Stimulated activated naive CD8-positive, alpha-beta T cell treated with anti-CD3 and anti-CD28 coated beads, Interleukin-15, Interleukin-2, amounts not matched to agents 100 ng/mL and 50 ng/mL, for 24 hours (primary cell): ENCODE data around the gene INO80.

Source experiments
- H3K27ac Mint-ChIP-seq: one replicate; pipeline ENCODE4 v1.8.0; 2021; ENCODE audit warnings: mild to moderate bottlenecking, mixed read lengths
- H3K27me3 Mint-ChIP-seq: one replicate; pipeline ENCODE4 v1.8.0; 2021; ENCODE audit warnings: mixed read lengths
- H3K36me3 Mint-ChIP-seq: one replicate; pipeline ENCODE4 v1.8.0; 2021; ENCODE audit warnings: low read depth, mixed read lengths
- H3K4me1 Mint-ChIP-seq: one replicate; pipeline ENCODE4 v1.8.0; 2021; ENCODE audit warnings: low read depth, mixed read lengths
- H3K4me3 Mint-ChIP-seq: one replicate; pipeline ENCODE4 v1.8.0; 2021; ENCODE audit warnings: mild to moderate bottlenecking, mixed read lengths
- H3K9me3 Mint-ChIP-seq: one replicate; pipeline ENCODE4 v1.8.0; 2021; ENCODE audit warnings: mixed read lengths

The INO80 gene

GRCh38 chr15:41013691-41014414, 102.2 kb downstream of the INO80 start:
- Mint-ChIP-seq H3K27me3 (no peaks in the 10 kb centered on the region), H3K9me3 (no peaks in the 10 kb centered on the region), H3K36me3 (peaks cover 52% of the 10 kb centered on the region), H3K27ac (no peak overlapping the region), H3K4me1 (peaks cover 4% of the 10 kb centered on the region), H3K4me3 (no peak overlapping the region)

GRCh38 chr15:41011055-41011815, 104.8 kb downstream of the INO80 start:
- Mint-ChIP-seq H3K9me3 (no peaks in the 10 kb centered on the region), H3K4me1 (peaks cover 4% of the 10 kb centered on the region), H3K27ac (no peak overlapping the region), H3K27me3 (no peaks in the 10 kb centered on the region), H3K4me3 (no peak overlapping the region), H3K36me3 (peaks cover 57% of the 10 kb centered on the region)

GRCh38 chr15:41010345-41010744, 105.7 kb downstream of the INO80 start:
- no peak overlapping the region for H3K27ac Mint-ChIP-seq
- peaks cover 58% of the 10 kb centered on the region for H3K36me3 Mint-ChIP-seq
- H3K27me3 Mint-ChIP-seq, result no peaks in the 10 kb centered on the region
- no peak overlapping the region for H3K4me3 Mint-ChIP-seq
- no peaks in the 10 kb centered on the region for H3K9me3 Mint-ChIP-seq
- H3K4me1 Mint-ChIP-seq, result peaks cover 4% of the 10 kb centered on the region

- no peaks in the 10 kb centered on the region for H3K9me3 Mint-ChIP-seq
- H3K36me3 Mint-ChIP-seq, result peaks cover 54% of the 10 kb centered on the region
- no peaks in the 10 kb centered on the region for H3K27me3 Mint-ChIP-seq
- H3K27ac Mint-ChIP-seq, result peak overlapping the region; percentile 31
- H3K4me1 Mint-ChIP-seq, result no peaks in the 10 kb centered on the region
- no peak overlapping the region for H3K4me3 Mint-ChIP-seq
Measured at GRCh38 chr15:41006479-41006878, 109.6 kb downstream of the INO80 start.

GRCh38 chr15:41004490-41004889, 111.6 kb downstream of the INO80 start:
- Mint-ChIP-seq H3K4me1 (no peaks in the 10 kb centered on the region), H3K4me3 (no peak overlapping the region), H3K36me3 (peaks cover 68% of the 10 kb centered on the region), H3K9me3 (no peaks in the 10 kb centered on the region), H3K27me3 (no peaks in the 10 kb centered on the region), H3K27ac (no peak overlapping the region)

- no peaks in the 10 kb centered on the region for H3K27me3 Mint-ChIP-seq
- H3K9me3 Mint-ChIP-seq, result no peaks in the 10 kb centered on the region
- H3K4me1 Mint-ChIP-seq, result no peaks in the 10 kb centered on the region
- no peak overlapping the region for H3K27ac Mint-ChIP-seq
- H3K36me3 Mint-ChIP-seq, result peaks cover 69% of the 10 kb centered on the region
- H3K4me3 Mint-ChIP-seq, result no peak overlapping the region
Measured at GRCh38 chr15:41001524-41002214, 114.4 kb downstream of the INO80 start.

GRCh38 chr15:40999190-40999589, 116.9 kb downstream of the INO80 start:
- Mint-ChIP-seq H3K4me1 (no peaks in the 10 kb centered on the region), H3K27me3 (no peaks in the 10 kb centered on the region), H3K4me3 (no peak overlapping the region), H3K36me3 (peaks cover 63% of the 10 kb centered on the region), H3K9me3 (no peaks in the 10 kb centered on the region), H3K27ac (no peak overlapping the region)

GRCh38 chr15:40995656-40996055, 120.4 kb downstream of the INO80 start:
- peaks cover 67% of the 10 kb centered on the region for H3K36me3 Mint-ChIP-seq
- no peaks in the 10 kb centered on the region for H3K27me3 Mint-ChIP-seq
- H3K9me3 Mint-ChIP-seq, result no peaks in the 10 kb centered on the region
- H3K4me3 Mint-ChIP-seq, result no peak overlapping the region
- peaks cover 16% of the 10 kb centered on the region for H3K4me1 Mint-ChIP-seq
- H3K27ac Mint-ChIP-seq, result no peak overlapping the region

- Mint-ChIP-seq H3K27me3 (no peaks in the 10 kb centered on the region), H3K9me3 (no peaks in the 10 kb centered on the region), H3K27ac (no peak overlapping the region), H3K36me3 (peaks cover 69% of the 10 kb centered on the region), H3K4me3 (no peak overlapping the region), H3K4me1 (peaks cover 28% of the 10 kb centered on the region)
Measured at GRCh38 chr15:40992825-40993224, 123.3 kb downstream of the INO80 start.

GRCh38 chr15:40992241-40992741, 123.8 kb downstream of the INO80 start:
- H3K27me3 Mint-ChIP-seq, result no peaks in the 10 kb centered on the region
- peaks cover 70% of the 10 kb centered on the region for H3K36me3 Mint-ChIP-seq
- peaks cover 28% of the 10 kb centered on the region for H3K4me1 Mint-ChIP-seq
- peak overlapping the region; percentile 16 for H3K27ac Mint-ChIP-seq
- no peak overlapping the region for H3K4me3 Mint-ChIP-seq
- H3K9me3 Mint-ChIP-seq, result no peaks in the 10 kb centered on the region

GRCh38 chr15:40991355-40991754, 124.7 kb downstream of the INO80 start:
- Mint-ChIP-seq H3K36me3 (peaks cover 68% of the 10 kb centered on the region), H3K27me3 (no peaks in the 10 kb centered on the region), H3K9me3 (no peaks in the 10 kb centered on the region), H3K27ac (peak overlapping the region; percentile 80), H3K4me1 (peaks cover 28% of the 10 kb centered on the region), H3K4me3 (peak overlapping the region; percentile 28)

- Mint-ChIP-seq H3K4me1 (peaks cover 28% of the 10 kb centered on the region), H3K36me3 (peaks cover 68% of the 10 kb centered on the region), H3K27me3 (no peaks in the 10 kb centered on the region), H3K4me3 (peak overlapping the region; percentile 28), H3K9me3 (no peaks in the 10 kb centered on the region), H3K27ac (peak overlapping the region; percentile 89)
Measured at GRCh38 chr15:40990789-40991188, 125.3 kb downstream of the INO80 start.

GRCh38 chr15:40990080-40990479, 126.0 kb downstream of the INO80 start:
- Mint-ChIP-seq H3K4me1 (peaks cover 28% of the 10 kb centered on the region), H3K4me3 (no peak overlapping the region), H3K9me3 (no peaks in the 10 kb centered on the region), H3K27ac (peak overlapping the region; percentile 89), H3K27me3 (no peaks in the 10 kb centered on the region), H3K36me3 (peaks cover 66% of the 10 kb centered on the region)

GRCh38 chr15:40988156-40988555, 127.9 kb downstream of the INO80 start:
- Mint-ChIP-seq H3K4me3 (no peak overlapping the region), H3K27me3 (no peaks in the 10 kb centered on the region), H3K36me3 (peaks cover 73% of the 10 kb centered on the region), H3K27ac (no peak overlapping the region), H3K4me1 (peaks cover 28% of the 10 kb centered on the region), H3K9me3 (no peaks in the 10 kb centered on the region)

- Mint-ChIP-seq H3K4me1 (peaks cover 21% of the 10 kb centered on the region), H3K27me3 (no peaks in the 10 kb centered on the region), H3K4me3 (no peak overlapping the region), H3K27ac (no peak overlapping the region), H3K9me3 (no peaks in the 10 kb centered on the region), H3K36me3 (peaks cover 79% of the 10 kb centered on the region)
Measured at GRCh38 chr15:40986820-40987219, 129.3 kb downstream of the INO80 start.
